Erythroblast (primary cell): ENCODE results near the gene STXBP1.

Experiments used
- GATA1 ChIP-seq: IDR thresholded peaks from 2 replicates; pipeline ENCODE4 v1.6.1; 2011; ENCODE audit warnings: low read depth, mild to moderate bottlenecking, control low read depth, low read length, moderate library complexity
- POLR2A ChIP-seq: IDR thresholded peaks from 2 replicates; pipeline ENCODE4 v1.6.1; 2011; ENCODE audit warnings: mild to moderate bottlenecking, low read length

DNA sequence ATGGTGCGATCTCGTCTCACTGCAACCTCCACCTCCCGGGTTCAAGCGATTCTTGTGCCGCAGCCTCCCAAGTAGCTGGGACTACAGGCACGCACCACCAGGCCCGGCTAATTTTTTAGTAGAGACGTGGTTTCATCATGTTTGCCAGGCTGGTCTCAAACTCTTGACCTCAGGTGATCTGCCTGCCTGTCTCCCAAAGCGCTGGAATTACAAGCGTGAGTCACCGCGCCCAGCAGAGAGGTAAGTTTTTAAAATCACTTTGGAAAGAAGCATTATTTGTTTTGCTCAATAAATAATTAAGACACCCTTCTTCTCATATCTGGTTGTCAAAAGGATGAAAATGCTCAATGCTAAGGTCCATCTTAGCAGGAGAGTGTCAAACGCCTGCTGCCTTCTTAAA is 48.5 kb upstream of the STXBP1 start:
- TF ChIP-seq POLR2A (no peak), GATA1 (no peak)
